Ascending aorta (tissue), 2 donors: ENCODE data around the gene ZNF317. TPM values are rescaled to one million over a fixed set of nuclear protein-coding genes. Genes with fewer than 3 reads are reported as not detected.

ENCODE experiments used
- DNase-seq, 2 donors: peaks; one replicate each; pipeline ENCODE4 v3.0.0-alpha.2; 2019; ENCODE audit warnings: low spot score in 2 of 2
- H3K27ac ChIP-seq, 2 donors: fragments of 200-600 bp; sonication (generic); one replicate each; pipeline ENCODE4 v1.5.1; 2016 to 2017; ENCODE audit warnings: mild to moderate bottlenecking in 1 of 2
- H3K27me3 ChIP-seq: fragments of 200-600 bp; sonication (generic); one replicate; pipeline ENCODE4 v1.5.1; 2017
- H3K36me3 ChIP-seq, 2 donors: fragments of 200-600 bp; sonication (generic); one replicate each; pipeline ENCODE4 v1.5.1; 2016
- H3K4me1 ChIP-seq, 2 donors: fragments of 200-600 bp; sonication (generic); one replicate each; pipeline ENCODE4 v1.5.1; 2016 to 2017; ENCODE audit warnings: mild to moderate bottlenecking in 1 of 2
- H3K4me3 ChIP-seq, 2 donors: fragments of 200-600 bp; sonication (generic); one replicate each; pipeline ENCODE4 v1.5.1; 2016 to 2017; ENCODE audit warnings: mild to moderate bottlenecking in 1 of 2
- H3K9me3 ChIP-seq, 2 donors: fragments of 200-600 bp; sonication (generic); one replicate each; pipeline ENCODE4 v1.5.1; 2016
- CTCF ChIP-seq, 3 experiments: fragments of 200-600 bp in 2 of 3; fragments of 450-650 bp in 1 of 3; sonication (generic) in 2 of 3; IDR thresholded peaks; one replicate each; pipeline ENCODE4 v1.5.1; 2016 to 2019; ENCODE audit warnings: antibody characterized with exemption in 3 of 3, mild to moderate bottlenecking in 1 of 3, moderate library complexity in 1 of 3
- intact Hi-C: fragments of 100-400 bp; cut with DNase I; formaldehyde crosslinking; loops from one replicate; pipeline ENCODE4 v1.15.1; 2023
- total RNA-seq: library from RNA; depleted of rRNA; stranded (reverse); fragments of >200 nt; gene quantifications from one replicate; pipeline ENCODE4 v1.1.0, GENCODE V29; 2016

Gene ZNF317
- total RNA-seq, 1 donor from 2014 or later = 22.0 TPM

GRCh38 chr19:9144920-9145319 lies 4.7 kb downstream of the ZNF317 start:
- no peak for TF ChIP-seq CTCF (IDR thresholded peaks at IDR 0.05)
- DNase-seq = no peak
- H3K27me3 ChIP-seq = no peaks in the 10 kb centered on the region
- peaks cover 3 to 36% of the 10 kb centered on the region in 2 donors for H3K36me3 ChIP-seq
- intact Hi-C loops = loop anchor here (5.0 kb wide), 1 partner anchor 313 kb away; the partner anchor contains the start of genes MBD3L1 and ZNF558
- H3K9me3 ChIP-seq = peaks cover 0 to 36% of the 10 kb centered on the region in 2 donors
- H3K27ac ChIP-seq = no peak overlapping the region
- H3K4me1 ChIP-seq = peaks cover 0 to 10% of the 10 kb centered on the region in 2 donors
- H3K4me3 ChIP-seq = no peak overlapping the region

- peaks cover 0 to 52% of the 10 kb centered on the region in 2 donors for H3K9me3 ChIP-seq
- H3K4me3 ChIP-seq = no peak overlapping the region
- no peak for TF ChIP-seq CTCF (IDR thresholded peaks at IDR 0.05)
- peaks cover 3 to 42% of the 10 kb centered on the region in 2 donors for H3K36me3 ChIP-seq
- DNase-seq = no peak
- H3K4me1 ChIP-seq = peaks cover 0 to 4% of the 10 kb centered on the region in 2 donors
- H3K27ac ChIP-seq = no peak overlapping the region
- H3K27me3 ChIP-seq = no peaks in the 10 kb centered on the region
- intact Hi-C loops = no loop called here
Observed at GRCh38 chr19:9146882-9147281, 6.7 kb downstream of the ZNF317 start.

- no peak for TF ChIP-seq CTCF (IDR thresholded peaks at IDR 0.05)
- intact Hi-C loops = no loop called here
Observed at GRCh38 chr19:9148697-9149096, 8.5 kb downstream of the ZNF317 start.

GRCh38 chr19:9149997-9150396 lies 9.8 kb downstream of the ZNF317 start:
- Histone ChIP-seq H3K36me3 (peaks cover 11 to 69% of the 10 kb centered on the region in 2 donors), H3K4me1 (no peaks in the 10 kb centered on the region), H3K9me3 (peaks cover 12 to 67% of the 10 kb centered on the region in 2 donors), H3K27me3 (no peaks in the 10 kb centered on the region), H3K27ac (no peak overlapping the region), H3K4me3 (no peak overlapping the region)
- no peak for DNase-seq
- intact Hi-C loops = no loop called here
- no peak for TF ChIP-seq CTCF (IDR thresholded peaks at IDR 0.05)

More at GRCh38 chr19:9148697-9149096, 8.5 kb downstream of the ZNF317 start:
- no peaks in the 10 kb centered on the region for H3K4me1 ChIP-seq
- H3K36me3 ChIP-seq = peaks cover 9 to 60% of the 10 kb centered on the region in 2 donors
- H3K27me3 ChIP-seq = no peaks in the 10 kb centered on the region
- H3K27ac ChIP-seq = no peak overlapping the region
- H3K9me3 ChIP-seq = peaks cover 8 to 67% of the 10 kb centered on the region in 2 donors
- no peak for DNase-seq
- H3K4me3 ChIP-seq = no peak overlapping the region

GRCh38 chr19:9150650-9151049 lies 10.5 kb downstream of the ZNF317 start:
- Histone ChIP-seq H3K9me3 (peaks cover 18 to 66% of the 10 kb centered on the region in 2 donors), H3K36me3 (peaks cover 18 to 70% of the 10 kb centered on the region in 2 donors), H3K27ac (no peak overlapping the region), H3K4me1 (no peaks in the 10 kb centered on the region), H3K4me3 (no peak overlapping the region), H3K27me3 (no peaks in the 10 kb centered on the region)
- no peak for DNase-seq
- TF ChIP-seq CTCF (IDR thresholded peaks at IDR 0.05) = no peak
- intact Hi-C loops = no loop called here

- no peaks in the 10 kb centered on the region for H3K27me3 ChIP-seq
- peaks cover 25 to 77% of the 10 kb centered on the region in 2 donors for H3K36me3 ChIP-seq
- H3K9me3 ChIP-seq = peaks cover 23 to 64% of the 10 kb centered on the region in 2 donors
- intact Hi-C loops = no loop called here
- no peak overlapping the region for H3K4me3 ChIP-seq
- no peak for DNase-seq
- no peak overlapping the region for H3K27ac ChIP-seq
- no peaks in the 10 kb centered on the region for H3K4me1 ChIP-seq
- no peak for TF ChIP-seq CTCF (IDR thresholded peaks at IDR 0.05)
Observed at GRCh38 chr19:9151367-9151766, 11.2 kb downstream of the ZNF317 start.
